GM12878 (cell line): ENCODE results near the gene PRKAG2. TPM values are rescaled to one million over a fixed set of nuclear protein-coding genes. Genes with fewer than 3 reads are reported as not detected.

Source experiments
- ATAC-seq: fragments of 200-7000 bp; cut with Tn5 transposase; 3 replicates; pipeline ENCODE4 v1.9.1; 2020; ENCODE audit warnings: mild to moderate bottlenecking, moderate library complexity
- BruUV-seq: library from RNA; stranded (reverse); fragments of 400-500 nt; replicated peaks from 2 replicates; lab custom pipeline; 2021; lab: Mats Ljungman, UMichigan
- CTCF ChIA-PET: fragments of 300-600 bp; sonication (Branson Sonifier 250); formaldehyde crosslinking; extraction: SDS; loops from one replicate; lab custom pipeline; 2021; ENCODE audit warnings: inconsistent platforms; lab: Yijun Ruan, JAX
- POLR2A ChIA-PET: fragments of 350-600 bp; formaldehyde crosslinking; extraction: SDS; loops from one replicate; lab custom pipeline; 2021; ENCODE audit warnings: inconsistent platforms; lab: Charles Lee
- RAD21 ChIA-PET: fragments of 300-600 bp; sonication (Branson Sonifier 250); formaldehyde crosslinking; loops from one replicate; lab custom pipeline; 2023; ENCODE audit warnings: antibody characterized with exemption; ENCODE audit not compliant: unreplicated experiment; lab: Charles Lee
- SMC1A ChIA-PET: fragments of 300-600 bp; sonication (Branson Sonifier 250); formaldehyde crosslinking; loops from one replicate; lab custom pipeline; 2023; ENCODE audit not compliant: unreplicated experiment, uncharacterized antibody; lab: Charles Lee
- DNase-seq: peaks from one replicate; pipeline ENCODE4 v3.0.0-alpha.2; 2011; ENCODE audit warnings: low read depth, low spot score
- FAIRE-seq: peaks from 3 replicates; lab custom pipeline; 2011; peaks lifted over from hg19 to GRCh38; lab: Jason Lieb, UNC
- H2AFZ ChIP-seq: 2 replicates; pipeline ENCODE4 v1.6.0; 2011; ENCODE audit warnings: low read depth, low read length, control low read depth; ENCODE audit not compliant: control insufficient read depth
- H3K27ac ChIP-seq: 2 replicates; pipeline ENCODE4 v1.5.1; 2011; ENCODE audit warnings: control low read depth; ENCODE audit not compliant: control insufficient read depth, insufficient read depth
- H3K27me3 ChIP-seq, 2 experiments: replicated peaks in 1 of 2; 2 replicates each; pipeline versions ENCODE4 v1.6.0 to v1.6.1; 2011; ENCODE audit warnings: low read length in 1 of 2; ENCODE audit not compliant: control insufficient read depth in 2 of 2, insufficient read depth in 2 of 2
- H3K36me3 ChIP-seq, 2 experiments: 2 replicates each; pipeline ENCODE4 v1.5.1; 2011; ENCODE audit warnings: low read length in 1 of 2; ENCODE audit not compliant: control insufficient read depth in 2 of 2, insufficient read depth in 2 of 2
- H3K4me1 ChIP-seq: 2 replicates; pipeline ENCODE4 v1.6.1; 2011; ENCODE audit warnings: mild to moderate bottlenecking, low read length, moderate library complexity, mixed read lengths; ENCODE audit not compliant: control insufficient read depth, insufficient read depth
- H3K4me2 ChIP-seq: 2 replicates; pipeline ENCODE4 v1.6.0; 2011; ENCODE audit warnings: control low read depth; ENCODE audit not compliant: control insufficient read depth, insufficient read depth
- H3K4me3 ChIP-seq: fragments of 200-600 bp; sonication (generic); 2 replicates; pipeline ENCODE4 v1.5.1; 2016
- H3K79me2 ChIP-seq: 2 replicates; pipeline ENCODE4 v1.6.0; 2011; ENCODE audit warnings: low read length; ENCODE audit not compliant: control insufficient read depth, insufficient read depth
- H3K9ac ChIP-seq: 2 replicates; pipeline ENCODE4 v1.8.0; 2011; ENCODE audit warnings: low read length, control low read depth, mixed read lengths; ENCODE audit not compliant: control insufficient read depth, insufficient read depth
- H3K9me3 ChIP-seq: replicated peaks from 3 replicates; pipeline ENCODE4 v1.5.1; 2011; ENCODE audit warnings: mild to moderate bottlenecking, low read length; ENCODE audit not compliant: control insufficient read depth, insufficient read depth
- H4K20me1 ChIP-seq: 2 replicates; pipeline ENCODE4 v1.6.0; 2011; ENCODE audit not compliant: control insufficient read depth, insufficient read depth
- HCFC1 ChIP-seq: fragments of 150-350 bp; IDR thresholded peaks from 2 replicates; pipeline ENCODE4 v1.6.1; 2014; ENCODE audit warnings: low read length
- KDM1A ChIP-seq: fragments of 200-600 bp; sonication (generic); IDR thresholded peaks from 2 replicates; pipeline ENCODE4 v1.6.1; 2016; ENCODE audit warnings: borderline replicate concordance
- RAD21 ChIP-seq: IDR thresholded peaks from 2 replicates; pipeline ENCODE4 v1.6.1; 2011; ENCODE audit warnings: mild to moderate bottlenecking, low read depth, low read length, moderate library complexity; ENCODE audit not compliant: insufficient read depth
- RB1 ChIP-seq: fragments of 450-650 bp; formaldehyde crosslinking; IDR thresholded peaks from 2 replicates; pipeline ENCODE4 v1.6.1; 2017; ENCODE audit warnings: mild to moderate bottlenecking, borderline replicate concordance
- SIN3A ChIP-seq: IDR thresholded peaks from 2 replicates; pipeline ENCODE4 v1.6.1; 2012; ENCODE audit warnings: low read depth, low read length, improper control_type of control experiment
- SPI1 ChIP-seq: IDR thresholded peaks from 2 replicates; pipeline ENCODE4 v1.6.1; 2011; ENCODE audit warnings: low read depth, mild to moderate bottlenecking, low read length, moderate library complexity, borderline replicate concordance; ENCODE audit not compliant: insufficient read depth
- STAT1 ChIP-seq: fragments of 450-650 bp; conservative IDR thresholded peaks from 2 replicates; pipeline ENCODE4 v1.6.1; 2014; ENCODE audit warnings: antibody characterized with exemption, mild to moderate bottlenecking
- TAF1 ChIP-seq: IDR thresholded peaks from 2 replicates; pipeline ENCODE4 v1.6.1; 2011; ENCODE audit warnings: mild to moderate bottlenecking, low read depth, low read length, borderline replicate concordance
- WGBS: methylation state at CpG from one replicate; pipeline ENCODE4 v1.1.6; 2016; ENCODE audit warnings: low lambda C conversion rate; ENCODE audit not compliant: insufficient replicate concordance, insufficient coverage; ENCODE audit errors: missing lambda C conversion rate; 5-methylcytosine and 5-hydroxymethylcytosine counted together
- in situ Hi-C: fragments of 300-500 bp; cut with MboI; formaldehyde crosslinking; loops from 9 replicates; pipeline ENCODE4 v1.14.3; 2018; ENCODE audit warnings: mixed read lengths
- intact Hi-C: fragments of 100-400 bp; cut with micrococcal nuclease; formaldehyde crosslinking; loops from one replicate; pipeline ENCODE4 v1.14.2; 2022; ENCODE audit not compliant: unreplicated experiment
- polyA plus RNA-seq, 11 experiments: library from polyadenylated mRNA; depleted of rRNA in 4 of 11; unstranded in 6 of 11; stranded (reverse) in 5 of 11; fragments of >200 nt; fragmentation: Nextera tagmentation in 4 of 11; fragmentation: Illumina TruSeq in 1 of 11; extraction: Ambion mirVana in 4 of 11; extraction: Trizol in 1 of 11; gene quantifications; 1 replicate in 1 of 11; 2 replicates in 10 of 11; pipeline versions ENCODE4 v1.2.1 to v1.2.3, GENCODE V29; 2011 to 2016; ENCODE audit warnings: inconsistent platforms in 2 of 11, missing spikeins in 2 of 11, low read depth in 1 of 11
- total RNA-seq, 4 experiments: library from RNA; depleted of rRNA in 3 of 4; stranded (reverse); fragments of >200 nt in 3 of 4; fragmentation: Illumina TruSeq in 1 of 4; extraction: Trizol in 1 of 4; gene quantifications; 2 replicates each; pipeline versions ENCODE4 v1.2.1 to v1.2.3, GENCODE V29; 2013 to 2021
- TF ChIP-seq, protein P1 (sequence below): fragments of 450-650 bp; IDR thresholded peaks from 2 replicates; pipeline ENCODE4 v1.6.1; 2016; ENCODE audit warnings: mild to moderate bottlenecking, moderate library complexity, borderline replicate concordance
- TF ChIP-seq, protein P2 (sequence below): IDR thresholded peaks from 2 replicates; pipeline ENCODE4 v1.6.1; 2012; ENCODE audit warnings: low read depth, low read length, improper control_type of control experiment
- TF ChIP-seq, protein P3 (sequence below): fragments of 450-650 bp; IDR thresholded peaks from 2 replicates; pipeline ENCODE4 v1.6.1; 2017; ENCODE audit warnings: borderline replicate concordance

The PRKAG2 gene
- total and polyA plus RNA-seq, 10 of the 15 experiments (the other 5 are each of a cell fraction or from before 2014, with no cell fraction given) = 3.4 to 8.9 (median 6.8) TPM

DNA sequence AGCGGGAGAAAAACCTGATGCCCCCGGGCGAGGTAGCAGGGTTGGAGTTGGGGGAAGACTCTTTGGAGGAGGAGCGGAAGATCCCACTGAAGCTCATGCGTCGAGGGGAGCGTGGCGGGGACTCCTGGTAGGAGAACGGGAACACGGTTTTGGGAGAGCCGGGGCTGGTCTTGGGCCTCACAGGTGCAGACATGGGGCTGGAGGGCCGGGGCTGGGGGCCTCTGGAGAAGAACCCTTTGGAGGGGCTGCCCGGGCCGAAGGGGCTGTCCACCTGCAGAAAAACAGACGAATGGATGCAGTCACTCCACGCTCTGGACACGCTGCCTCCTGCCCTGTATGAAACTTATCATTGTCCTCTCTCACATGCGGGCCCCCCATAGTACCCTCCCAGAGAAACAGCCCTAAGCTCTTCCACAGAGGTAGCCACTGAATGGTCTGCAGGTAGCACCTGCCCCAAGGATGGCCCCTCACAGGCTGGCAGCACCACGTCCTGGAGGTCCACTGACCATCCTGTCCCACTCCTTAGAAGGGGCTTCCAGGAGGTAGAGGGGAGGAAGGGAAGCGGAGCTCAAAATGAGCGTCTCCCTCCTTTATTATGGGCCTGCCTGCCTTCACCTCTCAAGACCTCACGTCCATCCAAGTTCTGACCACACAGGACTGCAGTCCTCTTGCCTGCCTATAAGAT is 95.6 kb downstream of the PRKAG2 start:
- no peaks in the 10 kb centered on the region for H3K36me3 ChIP-seq
- no peak overlapping the region for H2AFZ ChIP-seq
- H3K4me1 ChIP-seq = no peaks in the 10 kb centered on the region
- WGBS = 79% methylated on average over 22 of the region's 22 CpGs
- no peaks in the 10 kb centered on the region; a peak in 1 of 4 replicates for H3K27me3 ChIP-seq
- ChIA-PET RAD21 (interaction anchor here (0.9 kb wide), 1 partner anchor 13 kb away, joined by 3 read pairs; no protein-coding TSS in a partner anchor), SMC1A (no interaction called here), POLR2A (no interaction called here), CTCF (interaction anchor here (1.0 to 1.1 kb wide), 3 partner anchors 8 to 426 kb away, joined by 3 to 5 read pairs (median 4); no protein-coding TSS in a partner anchor)
- H3K27ac ChIP-seq = no peak overlapping the region
- FAIRE-seq = no peak
- no TSS peak for BruUV-seq
- no peak for DNase-seq
- no peaks in the 10 kb centered on the region for H4K20me1 ChIP-seq
- no peaks in the 10 kb centered on the region for H3K79me2 ChIP-seq
- H3K9ac ChIP-seq = no peak overlapping the region
- no peak overlapping the region for H3K4me3 ChIP-seq
- in situ Hi-C loops = no loop called here
- no peak for ATAC-seq
- TF ChIP-seq TAF1 (no peak), HCFC1 (no peak), SIN3A (no peak), STAT1 (no peak), RB1 (no peak), RAD21 (no peak), KDM1A (no peak), SPI1 (no peak)
- TF ChIP-seq, protein P1, sequence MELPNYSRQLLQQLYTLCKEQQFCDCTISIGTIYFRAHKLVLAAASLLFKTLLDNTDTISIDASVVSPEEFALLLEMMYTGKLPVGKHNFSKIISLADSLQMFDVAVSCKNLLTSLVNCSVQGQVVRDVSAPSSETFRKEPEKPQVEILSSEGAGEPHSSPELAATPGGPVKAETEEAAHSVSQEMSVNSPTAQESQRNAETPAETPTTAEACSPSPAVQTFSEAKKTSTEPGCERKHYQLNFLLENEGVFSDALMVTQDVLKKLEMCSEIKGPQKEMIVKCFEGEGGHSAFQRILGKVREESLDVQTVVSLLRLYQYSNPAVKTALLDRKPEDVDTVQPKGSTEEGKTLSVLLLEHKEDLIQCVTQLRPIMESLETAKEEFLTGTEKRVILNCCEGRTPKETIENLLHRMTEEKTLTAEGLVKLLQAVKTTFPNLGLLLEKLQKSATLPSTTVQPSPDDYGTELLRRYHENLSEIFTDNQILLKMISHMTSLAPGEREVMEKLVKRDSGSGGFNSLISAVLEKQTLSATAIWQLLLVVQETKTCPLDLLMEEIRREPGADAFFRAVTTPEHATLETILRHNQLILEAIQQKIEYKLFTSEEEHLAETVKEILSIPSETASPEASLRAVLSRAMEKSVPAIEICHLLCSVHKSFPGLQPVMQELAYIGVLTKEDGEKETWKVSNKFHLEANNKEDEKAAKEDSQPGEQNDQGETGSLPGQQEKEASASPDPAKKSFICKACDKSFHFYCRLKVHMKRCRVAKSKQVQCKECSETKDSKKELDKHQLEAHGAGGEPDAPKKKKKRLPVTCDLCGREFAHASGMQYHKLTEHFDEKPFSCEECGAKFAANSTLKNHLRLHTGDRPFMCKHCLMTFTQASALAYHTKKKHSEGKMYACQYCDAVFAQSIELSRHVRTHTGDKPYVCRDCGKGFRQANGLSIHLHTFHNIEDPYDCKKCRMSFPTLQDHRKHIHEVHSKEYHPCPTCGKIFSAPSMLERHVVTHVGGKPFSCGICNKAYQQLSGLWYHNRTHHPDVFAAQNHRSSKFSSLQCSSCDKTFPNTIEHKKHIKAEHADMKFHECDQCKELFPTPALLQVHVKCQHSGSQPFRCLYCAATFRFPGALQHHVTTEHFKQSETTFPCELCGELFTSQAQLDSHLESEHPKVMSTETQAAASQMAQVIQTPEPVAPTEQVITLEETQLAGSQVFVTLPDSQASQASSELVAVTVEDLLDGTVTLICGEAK = no peak
- TF ChIP-seq, protein P2, sequence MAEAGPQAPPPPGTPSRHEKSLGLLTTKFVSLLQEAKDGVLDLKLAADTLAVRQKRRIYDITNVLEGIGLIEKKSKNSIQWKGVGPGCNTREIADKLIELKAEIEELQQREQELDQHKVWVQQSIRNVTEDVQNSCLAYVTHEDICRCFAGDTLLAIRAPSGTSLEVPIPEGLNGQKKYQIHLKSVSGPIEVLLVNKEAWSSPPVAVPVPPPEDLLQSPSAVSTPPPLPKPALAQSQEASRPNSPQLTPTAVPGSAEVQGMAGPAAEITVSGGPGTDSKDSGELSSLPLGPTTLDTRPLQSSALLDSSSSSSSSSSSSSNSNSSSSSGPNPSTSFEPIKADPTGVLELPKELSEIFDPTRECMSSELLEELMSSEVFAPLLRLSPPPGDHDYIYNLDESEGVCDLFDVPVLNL = no peak
- TF ChIP-seq, protein P3, sequence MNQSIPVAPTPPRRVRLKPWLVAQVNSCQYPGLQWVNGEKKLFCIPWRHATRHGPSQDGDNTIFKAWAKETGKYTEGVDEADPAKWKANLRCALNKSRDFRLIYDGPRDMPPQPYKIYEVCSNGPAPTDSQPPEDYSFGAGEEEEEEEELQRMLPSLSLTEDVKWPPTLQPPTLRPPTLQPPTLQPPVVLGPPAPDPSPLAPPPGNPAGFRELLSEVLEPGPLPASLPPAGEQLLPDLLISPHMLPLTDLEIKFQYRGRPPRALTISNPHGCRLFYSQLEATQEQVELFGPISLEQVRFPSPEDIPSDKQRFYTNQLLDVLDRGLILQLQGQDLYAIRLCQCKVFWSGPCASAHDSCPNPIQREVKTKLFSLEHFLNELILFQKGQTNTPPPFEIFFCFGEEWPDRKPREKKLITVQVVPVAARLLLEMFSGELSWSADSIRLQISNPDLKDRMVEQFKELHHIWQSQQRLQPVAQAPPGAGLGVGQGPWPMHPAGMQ = no peak
- TF ChIP-seq, all 136 proteins: peak for 0
- intact Hi-C loops = loop anchor here (10.0 kb wide), 1 partner anchor 243 kb away; the partner anchor contains the start of gene GALNT11
- no peaks in the 10 kb centered on the region for H3K9me3 ChIP-seq
- no peak overlapping the region for H3K4me2 ChIP-seq
